WTC11 (cell line): ENCODE results near the gene SLC44A1. TPM values are rescaled to one million over a fixed set of nuclear protein-coding genes. Genes with fewer than 3 reads are reported as not detected.

Experiments
- ATAC-seq: fragments of 200-7000 bp; cut with Tn5 transposase; 2 replicates; pipeline ENCODE4 v1.10.0; 2021; ENCODE audit warnings: mild to moderate bottlenecking, moderate library complexity
- CTCF ChIA-PET: fragments of 300-600 bp; sonication (Branson Sonifier 250); formaldehyde crosslinking; loops from one replicate; lab custom pipeline; 2021; ENCODE audit warnings: antibody characterized with exemption; lab: Charles Lee
- POLR2A ChIA-PET: fragments of 350-600 bp; sonication (Branson Sonifier 250); formaldehyde crosslinking; loops from one replicate; lab custom pipeline; 2021; ENCODE audit warnings: antibody characterized with exemption; lab: Charles Lee
- DNase-seq: peaks from one replicate; pipeline ENCODE4 v3.0.0; 2021; ENCODE audit warnings: low spot score
- H3K27ac Mint-ChIP-seq: 2 replicates; pipeline ENCODE4 v1.8.0; 2021; ENCODE audit warnings: mixed read lengths
- H3K27me3 Mint-ChIP-seq: 2 replicates; pipeline ENCODE4 v1.8.0; 2021; ENCODE audit warnings: low read depth, mild to moderate bottlenecking, moderate library complexity, mixed read lengths
- H3K36me3 Mint-ChIP-seq: 2 replicates; pipeline ENCODE4 v1.8.0; 2021; ENCODE audit warnings: mixed read lengths
- H3K4me1 Mint-ChIP-seq: 2 replicates; pipeline ENCODE4 v1.8.0; 2022; ENCODE audit warnings: mixed read lengths
- H3K4me3 Mint-ChIP-seq: 2 replicates; pipeline ENCODE4 v1.8.0; 2021; ENCODE audit warnings: mild to moderate bottlenecking, moderate library complexity, mixed read lengths
- H3K9me3 Mint-ChIP-seq: 2 replicates; pipeline ENCODE4 v1.8.0; 2021; ENCODE audit warnings: mixed read lengths
- ATF1 ChIP-seq: sonication (generic); formaldehyde crosslinking; IDR thresholded peaks from 2 replicates; pipeline ENCODE4 v1.8.1; 2023; ENCODE audit warnings: mild to moderate bottlenecking, moderate library complexity, missing genetic modification reagents
- EMX1 ChIP-seq: fragments of 250-450 bp; sonication (Bioruptor Pico); IDR thresholded peaks from 2 replicates; pipeline ENCODE4 v1.8.0; 2021; ENCODE audit warnings: mild to moderate bottlenecking
- ESRRA ChIP-seq: sonication (generic); formaldehyde crosslinking; IDR thresholded peaks from 2 replicates; pipeline ENCODE4 v1.8.1; 2022; ENCODE audit warnings: mild to moderate bottlenecking, missing genetic modification reagents, borderline replicate concordance
- GABPB1 ChIP-seq: sonication (generic); formaldehyde crosslinking; IDR thresholded peaks from 2 replicates; pipeline ENCODE4 v1.8.1; 2023; ENCODE audit warnings: mild to moderate bottlenecking, missing genetic modification reagents
- IRF2 ChIP-seq: sonication (generic); formaldehyde crosslinking; IDR thresholded peaks from 2 replicates; pipeline ENCODE4 v1.8.0; 2022; ENCODE audit warnings: low read depth, missing genetic modification reagents, borderline replicate concordance
- JUN ChIP-seq: sonication (generic); formaldehyde crosslinking; IDR thresholded peaks from 2 replicates; pipeline ENCODE4 v1.8.0; 2023; ENCODE audit warnings: mild to moderate bottlenecking, missing genetic modification reagents
- KAT7 ChIP-seq: sonication (generic); formaldehyde crosslinking; IDR thresholded peaks from 2 replicates; pipeline ENCODE4 v1.8.1; 2023; ENCODE audit warnings: missing genetic modification reagents, mild to moderate bottlenecking, borderline replicate concordance
- MXD4 ChIP-seq: fragments of 250-450 bp; sonication (Bioruptor Pico); IDR thresholded peaks from 2 replicates; pipeline ENCODE4 v1.8.0; 2021; ENCODE audit warnings: mild to moderate bottlenecking, moderate library complexity, borderline replicate concordance
- NFATC4 ChIP-seq: fragments of 250-450 bp; sonication (Bioruptor Pico); IDR thresholded peaks from 2 replicates; pipeline ENCODE4 v1.9.0; 2021; ENCODE audit warnings: mild to moderate bottlenecking
- NR1H2 ChIP-seq: sonication (generic); formaldehyde crosslinking; IDR thresholded peaks from 2 replicates; pipeline ENCODE4 v1.9.0; 2021; ENCODE audit warnings: mild to moderate bottlenecking, moderate library complexity, missing genetic modification reagents
- PRRX2 ChIP-seq: fragments of 250-450 bp; sonication (Bioruptor Pico); IDR thresholded peaks from 2 replicates; pipeline ENCODE4 v1.8.0; 2021; ENCODE audit warnings: mild to moderate bottlenecking
- TCF7 ChIP-seq: sonication (generic); formaldehyde crosslinking; IDR thresholded peaks from 2 replicates; pipeline ENCODE4 v1.8.0; 2022; ENCODE audit warnings: mild to moderate bottlenecking, low read depth, missing genetic modification reagents, moderate library complexity
- ZBTB21 ChIP-seq: sonication (generic); formaldehyde crosslinking; IDR thresholded peaks from 2 replicates; pipeline ENCODE4 v1.8.1; 2023; ENCODE audit warnings: mild to moderate bottlenecking, missing genetic modification reagents, borderline replicate concordance
- ZNF138 ChIP-seq: sonication (generic); formaldehyde crosslinking; conservative IDR thresholded peaks from 2 replicates; pipeline ENCODE4 v1.8.1; 2022; ENCODE audit warnings: mild to moderate bottlenecking, moderate library complexity, missing genetic modification reagents
- ZNF671 ChIP-seq: fragments of 250-450 bp; sonication (Bioruptor Pico); IDR thresholded peaks from 2 replicates; pipeline ENCODE4 v1.8.0; 2021; ENCODE audit warnings: mild to moderate bottlenecking
- total RNA-seq: library from RNA; stranded (reverse); gene quantifications from 3 replicates; pipeline ENCODE4 v1.2.3, GENCODE V29; 2021
- TF ChIP-seq, protein P1 (sequence below): sonication (generic); formaldehyde crosslinking; IDR thresholded peaks from 2 replicates; pipeline ENCODE4 v1.8.0; 2023; ENCODE audit warnings: missing genetic modification reagents
- TF ChIP-seq, protein P2 (sequence below): sonication (generic); formaldehyde crosslinking; IDR thresholded peaks from 2 replicates; pipeline ENCODE4 v1.8.1; 2022; ENCODE audit warnings: mild to moderate bottlenecking, moderate library complexity, missing genetic modification reagents
- TF ChIP-seq, protein P3 (sequence below): sonication (generic); formaldehyde crosslinking; IDR thresholded peaks from 2 replicates; pipeline ENCODE4 v1.8.0; 2022; ENCODE audit warnings: mild to moderate bottlenecking, missing genetic modification reagents
- TF ChIP-seq, protein P4 (sequence below): sonication (generic); formaldehyde crosslinking; IDR thresholded peaks from 2 replicates; pipeline ENCODE4 v1.8.0; 2023; ENCODE audit warnings: missing genetic modification reagents, mild to moderate bottlenecking, borderline replicate concordance
- TF ChIP-seq, protein P5 (sequence below): sonication (generic); formaldehyde crosslinking; IDR thresholded peaks from 2 replicates; pipeline ENCODE4 v1.8.0; 2022; ENCODE audit warnings: mild to moderate bottlenecking, missing genetic modification reagents
- TF ChIP-seq, protein P6 (sequence below): fragments of 250-450 bp; sonication (Bioruptor Pico); IDR thresholded peaks from 2 replicates; pipeline ENCODE4 v2.1.2; 2022; ENCODE audit warnings: mild to moderate bottlenecking, moderate library complexity
- TF ChIP-seq, protein P7 (sequence below): sonication (generic); formaldehyde crosslinking; IDR thresholded peaks from 2 replicates; pipeline ENCODE4 v1.8.1; 2023; ENCODE audit warnings: mild to moderate bottlenecking, missing genetic modification reagents, moderate library complexity

The SLC44A1 gene
- total RNA-seq, 1 experiment from 2014 or later, result 48.9 TPM

DNA sequence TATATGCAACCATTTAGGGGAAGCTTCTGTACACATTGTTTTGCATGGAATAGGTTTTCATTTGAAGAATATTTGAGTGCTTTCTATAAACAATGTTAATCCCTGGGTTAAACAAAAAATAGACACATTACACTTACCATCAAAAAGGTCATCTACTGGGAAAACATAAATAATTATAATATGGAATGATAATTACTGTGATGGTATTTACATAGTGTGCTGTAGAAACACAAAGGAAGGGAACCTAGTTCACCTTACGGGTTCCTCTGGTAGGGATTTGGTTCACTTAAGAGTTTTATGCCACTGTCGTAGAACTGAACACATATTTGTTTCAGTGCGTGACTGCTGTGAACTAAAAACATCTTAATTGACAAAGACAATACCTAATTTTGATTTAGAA, 44.9 kb downstream of the SLC44A1 start (continued):
- TF ChIP-seq, protein P1, sequence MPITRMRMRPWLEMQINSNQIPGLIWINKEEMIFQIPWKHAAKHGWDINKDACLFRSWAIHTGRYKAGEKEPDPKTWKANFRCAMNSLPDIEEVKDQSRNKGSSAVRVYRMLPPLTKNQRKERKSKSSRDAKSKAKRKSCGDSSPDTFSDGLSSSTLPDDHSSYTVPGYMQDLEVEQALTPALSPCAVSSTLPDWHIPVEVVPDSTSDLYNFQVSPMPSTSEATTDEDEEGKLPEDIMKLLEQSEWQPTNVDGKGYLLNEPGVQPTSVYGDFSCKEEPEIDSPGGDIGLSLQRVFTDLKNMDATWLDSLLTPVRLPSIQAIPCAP, result no peak

DNA sequence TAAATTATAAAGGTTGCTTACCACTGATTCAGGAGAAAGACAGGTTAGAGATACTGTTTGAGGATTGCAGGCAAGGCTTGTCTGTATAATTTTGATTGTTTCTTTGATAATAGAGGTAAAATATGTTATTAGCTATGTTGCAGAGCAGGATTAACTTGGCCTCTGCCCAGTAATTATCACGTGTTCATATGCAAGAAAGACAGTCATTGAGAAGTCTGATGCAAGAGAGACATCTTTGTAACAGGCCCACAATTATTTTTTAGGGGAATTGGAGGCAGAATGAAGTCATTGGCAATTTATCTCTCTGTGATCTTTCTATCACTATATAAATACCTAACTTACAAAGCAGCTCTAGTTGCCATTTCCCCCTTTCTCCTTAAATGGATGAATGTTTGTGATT, 46.0 kb downstream of the SLC44A1 start:
- H3K27me3 Mint-ChIP-seq, result no peaks in the 10 kb centered on the region
- H3K4me1 Mint-ChIP-seq, result peaks cover 88% of the 10 kb centered on the region
- no peak overlapping the region for H3K4me3 Mint-ChIP-seq
- H3K27ac Mint-ChIP-seq, result peak overlapping the region; percentile 14
- no peaks in the 10 kb centered on the region for H3K9me3 Mint-ChIP-seq
- ATAC-seq, result no peak
- ChIA-PET CTCF (interaction anchor here (0.5 kb wide), 1 partner anchor 46 kb away, joined by 4 read pairs; the partner anchor contains the start of gene SLC44A1), POLR2A (no interaction called here)
- DNase-seq, result no peak
- no peaks in the 10 kb centered on the region for H3K36me3 Mint-ChIP-seq
- TF ChIP-seq, protein P2, sequence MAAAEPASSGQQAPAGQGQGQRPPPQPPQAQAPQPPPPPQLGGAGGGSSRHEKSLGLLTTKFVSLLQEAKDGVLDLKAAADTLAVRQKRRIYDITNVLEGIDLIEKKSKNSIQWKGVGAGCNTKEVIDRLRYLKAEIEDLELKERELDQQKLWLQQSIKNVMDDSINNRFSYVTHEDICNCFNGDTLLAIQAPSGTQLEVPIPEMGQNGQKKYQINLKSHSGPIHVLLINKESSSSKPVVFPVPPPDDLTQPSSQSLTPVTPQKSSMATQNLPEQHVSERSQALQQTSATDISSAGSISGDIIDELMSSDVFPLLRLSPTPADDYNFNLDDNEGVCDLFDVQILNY (CRISPR knock-in tag), result no peak
- TF ChIP-seq JUN (CRISPR knock-in tag), result no peak
- no peak for TF ChIP-seq MXD4 (CRISPR knock-in tag)
- TF ChIP-seq EMX1 (CRISPR knock-in tag), result no peak
- TF ChIP-seq GABPB1 (CRISPR knock-in tag), result peak; percentile 43; the same call in 1 of the 2 replicates
- TF ChIP-seq, protein P3, sequence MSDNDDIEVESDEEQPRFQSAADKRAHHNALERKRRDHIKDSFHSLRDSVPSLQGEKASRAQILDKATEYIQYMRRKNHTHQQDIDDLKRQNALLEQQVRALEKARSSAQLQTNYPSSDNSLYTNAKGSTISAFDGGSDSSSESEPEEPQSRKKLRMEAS (CRISPR knock-in tag), result no peak
- TF ChIP-seq KAT7 (CRISPR knock-in tag), result no peak
- no peak for TF ChIP-seq PRRX2 (CRISPR knock-in tag)
- TF ChIP-seq IRF2 (CRISPR knock-in tag), result no peak

DNA sequence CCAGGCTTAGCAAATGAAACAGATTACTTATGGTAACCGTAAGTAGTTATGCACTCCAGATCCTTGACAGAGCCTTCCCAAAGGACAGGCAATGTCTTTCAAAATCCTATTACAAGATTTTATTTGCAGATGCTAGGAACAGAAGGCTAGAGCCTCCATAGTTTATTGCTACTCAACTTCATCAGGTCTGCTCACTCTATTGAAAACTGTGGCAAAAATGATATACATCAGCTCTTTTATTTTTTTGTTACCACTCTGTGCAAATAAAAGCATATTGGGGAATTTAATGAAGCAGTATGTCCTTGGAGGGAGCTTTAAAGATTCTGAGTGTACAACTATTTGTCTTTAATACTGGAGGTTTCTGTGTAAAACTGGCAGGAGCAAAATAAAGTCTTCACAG, 46.5 kb downstream of the SLC44A1 start:
- Mint-ChIP-seq H3K9me3 (no peaks in the 10 kb centered on the region), H3K36me3 (no peaks in the 10 kb centered on the region), H3K4me3 (no peak overlapping the region), H3K27me3 (no peaks in the 10 kb centered on the region), H3K4me1 (peaks cover 89% of the 10 kb centered on the region), H3K27ac (peak overlapping the region; percentile 55)
- ATAC-seq, result no peak
- ChIA-PET CTCF (interaction anchor here (0.5 kb wide), 1 partner anchor 46 kb away, joined by 4 read pairs; the partner anchor contains the start of gene SLC44A1), POLR2A (no interaction called here)
- no peak for DNase-seq
- TF ChIP-seq, protein P3 (CRISPR knock-in tag), result no peak
- TF ChIP-seq ZNF671 (CRISPR knock-in tag) (no peak), ATF1 (CRISPR knock-in tag) (no peak), KAT7 (CRISPR knock-in tag) (no peak), ZNF138 (CRISPR knock-in tag) (no peak), TCF7 (no peak), ESRRA (CRISPR knock-in tag) (no peak), ZBTB21 (CRISPR knock-in tag) (no peak), NR1H2 (CRISPR knock-in tag) (no peak), NFATC4 (CRISPR knock-in tag) (no peak), JUN (CRISPR knock-in tag) (no peak)
- TF ChIP-seq, protein P4, sequence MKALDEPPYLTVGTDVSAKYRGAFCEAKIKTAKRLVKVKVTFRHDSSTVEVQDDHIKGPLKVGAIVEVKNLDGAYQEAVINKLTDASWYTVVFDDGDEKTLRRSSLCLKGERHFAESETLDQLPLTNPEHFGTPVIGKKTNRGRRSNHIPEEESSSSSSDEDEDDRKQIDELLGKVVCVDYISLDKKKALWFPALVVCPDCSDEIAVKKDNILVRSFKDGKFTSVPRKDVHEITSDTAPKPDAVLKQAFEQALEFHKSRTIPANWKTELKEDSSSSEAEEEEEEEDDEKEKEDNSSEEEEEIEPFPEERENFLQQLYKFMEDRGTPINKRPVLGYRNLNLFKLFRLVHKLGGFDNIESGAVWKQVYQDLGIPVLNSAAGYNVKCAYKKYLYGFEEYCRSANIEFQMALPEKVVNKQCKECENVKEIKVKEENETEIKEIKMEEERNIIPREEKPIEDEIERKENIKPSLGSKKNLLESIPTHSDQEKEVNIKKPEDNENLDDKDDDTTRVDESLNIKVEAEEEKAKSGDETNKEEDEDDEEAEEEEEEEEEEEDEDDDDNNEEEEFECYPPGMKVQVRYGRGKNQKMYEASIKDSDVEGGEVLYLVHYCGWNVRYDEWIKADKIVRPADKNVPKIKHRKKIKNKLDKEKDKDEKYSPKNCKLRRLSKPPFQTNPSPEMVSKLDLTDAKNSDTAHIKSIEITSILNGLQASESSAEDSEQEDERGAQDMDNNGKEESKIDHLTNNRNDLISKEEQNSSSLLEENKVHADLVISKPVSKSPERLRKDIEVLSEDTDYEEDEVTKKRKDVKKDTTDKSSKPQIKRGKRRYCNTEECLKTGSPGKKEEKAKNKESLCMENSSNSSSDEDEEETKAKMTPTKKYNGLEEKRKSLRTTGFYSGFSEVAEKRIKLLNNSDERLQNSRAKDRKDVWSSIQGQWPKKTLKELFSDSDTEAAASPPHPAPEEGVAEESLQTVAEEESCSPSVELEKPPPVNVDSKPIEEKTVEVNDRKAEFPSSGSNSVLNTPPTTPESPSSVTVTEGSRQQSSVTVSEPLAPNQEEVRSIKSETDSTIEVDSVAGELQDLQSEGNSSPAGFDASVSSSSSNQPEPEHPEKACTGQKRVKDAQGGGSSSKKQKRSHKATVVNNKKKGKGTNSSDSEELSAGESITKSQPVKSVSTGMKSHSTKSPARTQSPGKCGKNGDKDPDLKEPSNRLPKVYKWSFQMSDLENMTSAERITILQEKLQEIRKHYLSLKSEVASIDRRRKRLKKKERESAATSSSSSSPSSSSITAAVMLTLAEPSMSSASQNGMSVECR (CRISPR knock-in tag), result no peak
- TF ChIP-seq, protein P5, sequence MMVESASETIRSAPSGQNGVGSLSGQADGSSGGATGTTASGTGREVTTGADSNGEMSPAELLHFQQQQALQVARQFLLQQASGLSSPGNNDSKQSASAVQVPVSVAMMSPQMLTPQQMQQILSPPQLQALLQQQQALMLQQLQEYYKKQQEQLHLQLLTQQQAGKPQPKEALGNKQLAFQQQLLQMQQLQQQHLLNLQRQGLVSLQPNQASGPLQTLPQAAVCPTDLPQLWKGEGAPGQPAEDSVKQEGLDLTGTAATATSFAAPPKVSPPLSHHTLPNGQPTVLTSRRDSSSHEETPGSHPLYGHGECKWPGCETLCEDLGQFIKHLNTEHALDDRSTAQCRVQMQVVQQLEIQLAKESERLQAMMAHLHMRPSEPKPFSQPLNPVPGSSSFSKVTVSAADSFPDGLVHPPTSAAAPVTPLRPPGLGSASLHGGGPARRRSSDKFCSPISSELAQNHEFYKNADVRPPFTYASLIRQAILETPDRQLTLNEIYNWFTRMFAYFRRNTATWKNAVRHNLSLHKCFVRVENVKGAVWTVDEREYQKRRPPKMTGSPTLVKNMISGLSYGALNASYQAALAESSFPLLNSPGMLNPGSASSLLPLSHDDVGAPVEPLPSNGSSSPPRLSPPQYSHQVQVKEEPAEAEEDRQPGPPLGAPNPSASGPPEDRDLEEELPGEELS (CRISPR knock-in tag), result no peak
- TF ChIP-seq, protein P6, sequence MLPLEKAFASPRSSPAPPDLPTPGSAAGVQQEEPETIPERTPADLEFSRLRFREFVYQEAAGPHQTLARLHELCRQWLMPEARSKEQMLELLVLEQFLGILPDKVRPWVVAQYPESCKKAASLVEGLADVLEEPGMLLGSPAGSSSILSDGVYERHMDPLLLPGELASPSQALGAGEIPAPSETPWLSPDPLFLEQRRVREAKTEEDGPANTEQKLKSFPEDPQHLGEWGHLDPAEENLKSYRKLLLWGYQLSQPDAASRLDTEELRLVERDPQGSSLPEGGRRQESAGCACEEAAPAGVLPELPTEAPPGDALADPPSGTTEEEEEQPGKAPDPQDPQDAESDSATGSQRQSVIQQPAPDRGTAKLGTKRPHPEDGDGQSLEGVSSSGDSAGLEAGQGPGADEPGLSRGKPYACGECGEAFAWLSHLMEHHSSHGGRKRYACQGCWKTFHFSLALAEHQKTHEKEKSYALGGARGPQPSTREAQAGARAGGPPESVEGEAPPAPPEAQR (CRISPR knock-in tag), result no peak
- TF ChIP-seq, protein P2 (CRISPR knock-in tag), result no peak
- TF ChIP-seq, protein P7, sequence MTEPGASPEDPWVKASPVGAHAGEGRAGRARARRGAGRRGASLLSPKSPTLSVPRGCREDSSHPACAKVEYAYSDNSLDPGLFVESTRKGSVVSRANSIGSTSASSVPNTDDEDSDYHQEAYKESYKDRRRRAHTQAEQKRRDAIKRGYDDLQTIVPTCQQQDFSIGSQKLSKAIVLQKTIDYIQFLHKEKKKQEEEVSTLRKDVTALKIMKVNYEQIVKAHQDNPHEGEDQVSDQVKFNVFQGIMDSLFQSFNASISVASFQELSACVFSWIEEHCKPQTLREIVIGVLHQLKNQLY (CRISPR knock-in tag), result no peak
